HCT116 (cell line): ENCODE results near the gene GALNT2. TPM values are rescaled to one million over a fixed set of nuclear protein-coding genes. Genes with fewer than 3 reads are reported as not detected.

Experiments
- ATAC-seq: fragments of 200-7000 bp; cut with Tn5 transposase; 2 replicates; pipeline ENCODE4 v1.9.1; 2020; ENCODE audit warnings: mild to moderate bottlenecking, moderate library complexity
- BruUV-seq: library from RNA; stranded (reverse); fragments of 400-500 nt; replicated peaks from 2 replicates; lab custom pipeline; 2021; lab: Mats Ljungman, UMichigan
- CTCF ChIA-PET: fragments of 300-600 bp; sonication (Branson Sonifier 250); formaldehyde crosslinking; loops from one replicate; lab custom pipeline; 2021; ENCODE audit warnings: antibody characterized with exemption; lab: Charles Lee
- POLR2A ChIA-PET: fragments of 300-600, 350-600 bp; sonication (Branson Sonifier 250); formaldehyde crosslinking; loops from one replicate; lab custom pipeline; 2021; ENCODE audit warnings: antibody characterized with exemption; lab: Charles Lee
- RAD21 ChIA-PET, 2 experiments: fragments of 300-600 bp; sonication (Branson Sonifier 250); formaldehyde crosslinking; loops; one replicate each; lab custom pipeline; 2023; ENCODE audit warnings: low total read pairs in 2 of 2; ENCODE audit not compliant: uncharacterized antibody in 2 of 2, unreplicated experiment in 2 of 2, low non-redundant PET in 1 of 2; lab: Charles Lee
- DNase-seq: peaks from one replicate; pipeline ENCODE4 v3.0.0-alpha.2; 2010; ENCODE audit warnings: low read depth, low spot score
- H2AFZ ChIP-seq: fragments of 200-600 bp; shearing (Covaris generic), sonication (generic); 2 replicates; pipeline ENCODE4 v1.6.1; 2017; ENCODE audit warnings: low read depth, mixed run types, mixed read lengths, antibody characterized with exemption, low read length; ENCODE audit not compliant: poor library complexity, severe bottlenecking
- H3K27ac ChIP-seq: 2 replicates; pipeline ENCODE4 v1.5.1; 2012; ENCODE audit warnings: low read depth, low read length
- H3K27me3 ChIP-seq: fragments of 200-600 bp; sonication (generic); 2 replicates; pipeline ENCODE4 v1.6.1; 2016; ENCODE audit warnings: mixed run types, low read length, mixed read lengths; ENCODE audit not compliant: insufficient read depth
- H3K36me3 ChIP-seq, 2 experiments: fragments of 200-500 bp in 1 of 2; fragments of 200-600 bp in 1 of 2; sonication (Bioruptor generic) in 1 of 2; sonication (generic) in 1 of 2; 2 replicates each; pipeline versions ENCODE4 v1.5.1 to v1.6.1; 2014 to 2016; ENCODE audit warnings: low read length in 2 of 2, inconsistent platforms in 1 of 2, mixed read lengths in 1 of 2, mixed run types in 1 of 2; ENCODE audit not compliant: insufficient read depth in 2 of 2, control insufficient read depth in 1 of 2
- H3K4me1 ChIP-seq, 2 experiments: fragments of 200-600 bp in 1 of 2; sonication (generic) in 1 of 2; 2 replicates each; pipeline versions ENCODE4 v1.5.1 to v1.6.1; 2012 to 2017; ENCODE audit warnings: low read length in 2 of 2, inconsistent platforms in 1 of 2, mild to moderate bottlenecking in 1 of 2, mixed read lengths in 1 of 2, mixed run types in 1 of 2, moderate library complexity in 1 of 2; ENCODE audit not compliant: insufficient read depth in 2 of 2, control insufficient read depth in 1 of 2
- H3K4me2 ChIP-seq: fragments of 200-600 bp; sonication (generic); 2 replicates; pipeline ENCODE4 v1.6.1; 2017; ENCODE audit warnings: mixed run types, low read length, mixed read lengths
- H3K4me3 ChIP-seq, 2 experiments: fragments of 200-600 bp in 1 of 2; sonication (generic) in 1 of 2; replicated peaks in 1 of 2; 2 replicates each; pipeline ENCODE4 v1.5.1; 2011 to 2016; ENCODE audit warnings: low read length in 2 of 2, control low read depth in 1 of 2, low read depth in 1 of 2, mild to moderate bottlenecking in 1 of 2, mixed read lengths in 1 of 2, mixed run types in 1 of 2
- H3K79me2 ChIP-seq: fragments of 200-600 bp; sonication (generic); 2 replicates; pipeline ENCODE4 v1.6.1; 2017; ENCODE audit warnings: mild to moderate bottlenecking, mixed run types, low read length, moderate library complexity, mixed read lengths; ENCODE audit not compliant: insufficient read depth
- H3K9ac ChIP-seq: fragments of 200-600 bp; sonication (generic); 2 replicates; pipeline ENCODE4 v1.6.1; 2016; ENCODE audit warnings: low read length, mixed read lengths
- H3K9me2 ChIP-seq: fragments of 200-600 bp; sonication (generic), shearing (Covaris generic); 2 replicates; pipeline ENCODE4 v1.6.1; 2017; ENCODE audit warnings: mixed run types, mild to moderate bottlenecking, moderate library complexity; ENCODE audit not compliant: insufficient read depth
- H3K9me3 ChIP-seq, 2 experiments: fragments of 200-500 bp in 1 of 2; fragments of 200-600 bp in 1 of 2; sonication (Bioruptor generic) in 1 of 2; sonication (generic) in 1 of 2; 2 replicates each; pipeline ENCODE4 v1.6.1; 2014 to 2017; ENCODE audit warnings: low read length in 2 of 2, mixed read lengths in 2 of 2, inconsistent platforms in 1 of 2, low read depth in 1 of 2, mild to moderate bottlenecking in 1 of 2, mixed run types in 1 of 2, moderate library complexity in 1 of 2; ENCODE audit not compliant: control insufficient read depth in 1 of 2, insufficient read depth in 1 of 2
- H4K20me1 ChIP-seq: fragments of 200-600 bp; sonication (generic), shearing (Covaris generic); 2 replicates; pipeline ENCODE4 v1.6.1; 2017; ENCODE audit warnings: mixed run types, mild to moderate bottlenecking, moderate library complexity; ENCODE audit not compliant: insufficient read depth
- CBX3 ChIP-seq: IDR thresholded peaks from 2 replicates; pipeline ENCODE4 v1.6.1; 2012; ENCODE audit warnings: low read depth
- EZH2 ChIP-seq: fragments of 200-600 bp; sonication (generic); IDR thresholded peaks from 2 replicates; pipeline ENCODE4 v1.6.1; 2017; ENCODE audit warnings: antibody characterized with exemption, mixed run types
- POLR2A ChIP-seq: IDR thresholded peaks from 2 replicates; pipeline ENCODE4 v1.7.0; 2011; ENCODE audit warnings: borderline replicate concordance; ENCODE audit not compliant: insufficient read depth, insufficient read length; ENCODE audit errors: extremely low read depth
- POLR2AphosphoS5 ChIP-seq: IDR thresholded peaks from 2 replicates; pipeline ENCODE4 v1.6.1; 2011; ENCODE audit warnings: mild to moderate bottlenecking, low read depth, low read length, moderate library complexity
- RAD21 ChIP-seq: IDR thresholded peaks from 2 replicates; pipeline ENCODE4 v1.6.1; 2012; ENCODE audit warnings: low read depth, mild to moderate bottlenecking
- REST ChIP-seq: IDR thresholded peaks from 2 replicates; pipeline ENCODE4 v1.6.1; 2012; ENCODE audit warnings: low read depth
- SIN3A ChIP-seq: IDR thresholded peaks from 2 replicates; pipeline ENCODE4 v1.6.1; 2012; ENCODE audit warnings: low read depth
- SP1 ChIP-seq: IDR thresholded peaks from 2 replicates; pipeline ENCODE4 v1.6.1; 2012; ENCODE audit warnings: low read depth
- ZFX ChIP-seq: fragments of 450-650 bp; IDR thresholded peaks from 2 replicates; pipeline ENCODE4 v1.6.1; 2017
- intact Hi-C: fragments of 100-400 bp; cut with micrococcal nuclease; formaldehyde crosslinking; loops from 2 replicates; pipeline ENCODE4 v1.10.0; 2022
- total RNA-seq: library from RNA; stranded (reverse); gene quantifications from one replicate; pipeline ENCODE4 v1.2.1, GENCODE V29; 2021; ENCODE audit not compliant: unreplicated experiment

GALNT2 gene
- total RNA-seq, 1 experiment from 2014 or later, result 40.8 TPM

DNA sequence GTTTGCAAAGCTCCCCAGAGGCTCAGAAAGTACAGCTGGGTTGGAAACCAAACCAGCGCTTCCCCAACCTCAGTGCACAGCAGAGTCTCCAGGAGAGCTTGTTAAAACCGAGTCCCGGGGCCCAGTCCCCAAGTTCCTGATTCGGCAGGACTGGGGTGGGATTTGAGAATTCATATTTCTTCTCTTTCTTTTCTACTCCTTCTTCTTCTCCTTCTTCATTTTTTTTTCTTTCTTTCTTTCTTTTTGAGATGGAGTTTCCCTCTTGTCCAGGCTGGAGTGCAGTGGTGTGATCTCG is 222.3 kb downstream of the GALNT2 start:
- CTCF ChIA-PET, result no interaction called here
- intact Hi-C loops, result no loop called here
- no peak for ATAC-seq

More for the DNA sequence above, 222.3 kb downstream of the GALNT2 start:
- no peak overlapping the region for H3K9ac ChIP-seq
- RAD21 ChIA-PET, result no interaction called here
- H3K9me2 ChIP-seq, result no peaks in the 10 kb centered on the region
- H3K4me2 ChIP-seq, result no peak overlapping the region
- H3K79me2 ChIP-seq, result no peaks in the 10 kb centered on the region
- no peak overlapping the region for H3K4me3 ChIP-seq
- TF ChIP-seq SIN3A, result no peak
- TF ChIP-seq REST, result no peak
- no peak for TF ChIP-seq POLR2AphosphoS5
- TF ChIP-seq EZH2, result no peak
- TF ChIP-seq ZFX, result no peak
- TF ChIP-seq CBX3, result no peak
- no peak for TF ChIP-seq POLR2A
- no peak for TF ChIP-seq RAD21
- no peak for TF ChIP-seq SP1
- peaks cover 5% of the 10 kb centered on the region; the same call in 1 of the 2 replicates for H3K27me3 ChIP-seq
- no peaks in the 10 kb centered on the region for H3K36me3 ChIP-seq
- H4K20me1 ChIP-seq, result no peaks in the 10 kb centered on the region
- no peak for DNase-seq
- no peaks in the 10 kb centered on the region for H3K4me1 ChIP-seq
- H3K9me3 ChIP-seq, result no peaks in the 10 kb centered on the region
- POLR2A ChIA-PET, result no interaction called here
- no TSS peak for BruUV-seq
- no peak overlapping the region for H2AFZ ChIP-seq
- no peak overlapping the region for H3K27ac ChIP-seq
